NCI-H1092 treated with DMSO at 0.1 percent for 48 hours (cell line): ENCODE measurements around the gene MPPED1.

Experiments
- DNase-seq: peaks from one replicate; lab custom pipeline; 2025; lab: John Stamatoyannopoulos, UW

MPPED1 gene

GRCh38 chr22:43411869-43412807 lies at the start of gene MPPED1:
MPPED1 (plus strand) TSS chr22:43412014; CDS start chr22:43424986, 12,972 bp downstream.
- DNase-seq = no peak

- DNase-seq = no peak
These were observed 48.3 kb upstream of the MPPED1 start for GRCh38 chr22:43363315-43364168.

- no peak for DNase-seq
These were observed 47.7 kb upstream of the MPPED1 start for GRCh38 chr22:43364169-43364435.

GRCh38 chr22:43365715-43366440 lies 45.9 kb upstream of the MPPED1 start:
- no peak for DNase-seq

GRCh38 chr22:43370036-43370435 lies 41.8 kb upstream of the MPPED1 start:
- DNase-seq = no peak

- no peak for DNase-seq
These were observed 35.8 kb upstream of the MPPED1 start for GRCh38 chr22:43375951-43376455.

- DNase-seq = no peak
These were observed 34.9 kb upstream of the MPPED1 start for GRCh38 chr22:43376765-43377547.

- DNase-seq = no peak
These were observed 34.3 kb upstream of the MPPED1 start for GRCh38 chr22:43377548-43377895.

GRCh38 chr22:43377896-43378704 lies 33.7 kb upstream of the MPPED1 start:
- peak; percentile 49 for DNase-seq

- no peak for DNase-seq
These were observed 30.1 kb upstream of the MPPED1 start for GRCh38 chr22:43381693-43382092.

- no peak for DNase-seq
These were observed 27.0 kb upstream of the MPPED1 start for GRCh38 chr22:43384863-43385262.

GRCh38 chr22:43385770-43386641 lies 25.8 kb upstream of the MPPED1 start:
- peak; percentile 60 for DNase-seq

- DNase-seq = no peak
These were observed 24.0 kb upstream of the MPPED1 start for GRCh38 chr22:43387815-43388214.

GRCh38 chr22:43388420-43388851 lies 23.4 kb upstream of the MPPED1 start:
- DNase-seq = peak; percentile 10

GRCh38 chr22:43389227-43389836 lies 22.5 kb upstream of the MPPED1 start:
- DNase-seq = no peak

- no peak for DNase-seq
These were observed 21.6 kb upstream of the MPPED1 start for GRCh38 chr22:43390166-43390565.

- no peak for DNase-seq
These were observed 20.9 kb upstream of the MPPED1 start for GRCh38 chr22:43390872-43391271.

GRCh38 chr22:43391306-43391705 lies 20.5 kb upstream of the MPPED1 start:
- DNase-seq = no peak

GRCh38 chr22:43392385-43392989 lies 19.3 kb upstream of the MPPED1 start:
- DNase-seq = no peak
